Measurements from ENCODE around the gene MCIDAS. TPM values are rescaled to one million over a fixed set of nuclear protein-coding genes. Genes with fewer than 3 reads are reported as not detected.

Gene MCIDAS
- total and polyA plus RNA-seq, 2 of the 8 experiments (the other 6 are each of a cell fraction or from before 2014, with no cell fraction given) = 0.15 TPM; not detected in 1

DNA sequence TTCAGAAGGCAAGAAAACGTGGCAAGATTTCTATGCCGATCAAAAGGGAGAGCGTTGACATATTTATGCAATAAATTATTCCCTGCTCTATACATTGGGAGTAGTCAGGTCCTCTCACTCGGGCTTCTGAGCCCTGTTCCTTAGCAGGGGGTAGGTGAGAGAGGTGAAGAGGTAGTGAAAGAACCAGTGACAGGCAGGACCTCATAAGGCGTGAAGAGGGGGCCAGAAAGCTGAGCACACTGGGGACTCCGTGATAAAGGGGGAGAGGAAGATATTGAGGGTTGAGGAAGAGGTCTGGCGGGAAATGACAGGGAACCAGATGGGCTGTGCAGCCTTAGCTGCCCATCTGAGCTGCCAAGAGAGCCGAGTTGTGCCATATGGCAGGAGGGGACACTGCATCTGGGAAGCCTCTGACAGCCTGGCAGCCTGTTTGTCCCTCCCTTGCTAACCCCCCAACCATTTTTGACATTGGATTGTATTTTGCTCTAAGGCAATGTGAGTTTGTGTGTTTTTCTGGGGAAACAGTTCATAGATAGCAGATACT lies 53.4 kb downstream of the MCIDAS start:
- Histone ChIP-seq H4K20me1 (replicated peaks in 1 of 2; ENCODE audit: control insufficient read depth in 1 of 2, insufficient read depth in 2 of 2, low read length in 2 of 2) (peaks cover 5 to 9% of the 10 kb centered on the region in 2 experiments), H3K9me3 (ENCODE audit: insufficient read depth in 2 of 2, low read depth in 1 of 2, low read length in 1 of 2) (no peaks in the 10 kb centered on the region), H2AFZ (ENCODE audit: low read length) (0 out of 2 replicates have a peak overlapping the region, but pooled peaks have one; percentile 34), H3K27me3 (replicated peaks in 1 of 4; ENCODE audit: control insufficient read depth in 3 of 4, extremely low read depth in 1 of 4, insufficient read depth in 3 of 4, low read length in 3 of 4) (peaks cover 26 to 60% (median 46%) of the 10 kb centered on the region in 4 experiments), H3K23me2 (ENCODE audit: low read depth, low read length) (peaks cover 11% of the 10 kb centered on the region), H2AK5ac (ENCODE audit: low read depth, low read length) (no peak overlapping the region), H3K79me1 (ENCODE audit: low read depth, low read length) (no peaks in the 10 kb centered on the region), H4K5ac (ENCODE audit: insufficient read length, low read depth, low read length) (no peak overlapping the region), H3K79me2 (ENCODE audit: control insufficient read depth in 1 of 2, insufficient read depth in 2 of 2, low read length in 2 of 2) (no peaks in the 10 kb centered on the region), H4K91ac (replicated peaks; ENCODE audit: insufficient read length, low read length) (no peak overlapping the region), H2BK120ac (replicated peaks; ENCODE audit: low read depth, low read length) (no peak overlapping the region), H2BK15ac (ENCODE audit: low read length) (no peak overlapping the region), H4K8ac (ENCODE audit: extremely low read depth, insufficient read depth, low read length) (no peak overlapping the region), H3K56ac (replicated peaks; ENCODE audit: insufficient read length, low read depth, low read length) (no peak overlapping the region), H2BK20ac (ENCODE audit: low read length) (no peak overlapping the region), H3K4me3 (ENCODE audit: extremely low read depth in 1 of 4, insufficient read depth in 2 of 4, low read depth in 3 of 4, low read length in 4 of 4) (peak overlapping the region; percentile 47 to 58 (median 56); a peak in 7 of 8 replicates), H3K4me2 (ENCODE audit: insufficient read depth in 1 of 2, low read depth in 2 of 2, low read length in 2 of 2) (peak overlapping the region; percentile 81 to 94), H3K18ac (ENCODE audit: extremely low read depth, low read length) (no peak overlapping the region), H3K27ac (ENCODE audit: low read depth, low read length) (no peak overlapping the region), H3K4ac (replicated peaks; ENCODE audit: insufficient read length, low read depth, low read length) (no peak overlapping the region), H3K23ac (ENCODE audit: insufficient read length) (no peak overlapping the region), H3K14ac (ENCODE audit: insufficient read length) (no peak overlapping the region), H3K9ac (replicated peaks in 1 of 4; ENCODE audit: extremely low read depth in 1 of 4, low read depth in 3 of 4, low read length in 3 of 4) (no peak overlapping the region), H3K36me3 (ENCODE audit: control insufficient read depth in 2 of 4, insufficient read depth in 4 of 4, low read length in 3 of 4) (no peaks in the 10 kb centered on the region), H3K4me1 (replicated peaks in 1 of 4; ENCODE audit: control insufficient read depth in 3 of 4, insufficient read depth in 4 of 4, low read length in 3 of 4) (peaks cover 0 to 8% (median 5%) of the 10 kb centered on the region in 4 experiments; a peak in 4 of 7 replicates), H2BK12ac (ENCODE audit: low read depth, low read length) (no peak overlapping the region), H2BK5ac (ENCODE audit: low read depth, low read length) (no peak overlapping the region)
- peak; percentile 59; the same call in 1 of the 2 replicates for TF ChIP-seq SUZ12 (IDR thresholded peaks at IDR 0.05; ENCODE audit: low read length)
- peak; percentile 79 for TF ChIP-seq RNF2 (IDR thresholded peaks at IDR 0.05; ENCODE audit: borderline replicate concordance, low read depth, low read length, missing control alignments, poor library complexity, severe bottlenecking)
- peak; percentile 71 for TF ChIP-seq EZH2 (IDR thresholded peaks at IDR 0.05; ENCODE audit: low read depth, low read length, severe bottlenecking)
- TF ChIP-seq JUND (IDR thresholded peaks at IDR 0.05; ENCODE audit: low read length) = no peak
- POLR2A ChIA-PET (ENCODE audit: partially characterized antibody) = interaction anchor here (0.7 to 0.9 kb wide), 2 partner anchors 12 to 50 kb away, joined by 3 to 4 read pairs; no protein-coding TSS in a partner anchor
- WGBS, 2 experiments (ENCODE audit: extremely low coverage in 1 of 2, insufficient coverage in 1 of 2, insufficient read length in 1 of 2, insufficient replicate concordance in 2 of 2, low coverage in 1 of 2, low lambda C conversion rate in 2 of 2, missing lambda C conversion rate in 1 of 2) = 4% methylated on average over 8 of the region's 8 CpGs; no CpG with 5 or more reads in 1 of the 2 experiments
- DNase-seq (ENCODE audit: low read depth in 1 of 2, low spot score in 2 of 2) = no peak
- CTCF ChIA-PET (ENCODE audit: partially characterized antibody) = interaction anchor here (0.7 to 9.0 kb wide), 3 partner anchors 17 to 93 kb away, joined by 3 to 143 read pairs (median 4); partner anchors contain the start of genes CCNO and MCIDAS
- FAIRE-seq = no peak

Measured in H1 (cell line).